ENCODE measurements around the gene GPAT2. TPM values are rescaled to one million over a fixed set of nuclear protein-coding genes. Genes with fewer than 3 reads are reported as not detected.

Gene GPAT2
- total and polyA plus RNA-seq, 2 of the 13 experiments (the other 11 are each of a cell fraction or from before 2014, with no cell fraction given): not detected

DNA sequence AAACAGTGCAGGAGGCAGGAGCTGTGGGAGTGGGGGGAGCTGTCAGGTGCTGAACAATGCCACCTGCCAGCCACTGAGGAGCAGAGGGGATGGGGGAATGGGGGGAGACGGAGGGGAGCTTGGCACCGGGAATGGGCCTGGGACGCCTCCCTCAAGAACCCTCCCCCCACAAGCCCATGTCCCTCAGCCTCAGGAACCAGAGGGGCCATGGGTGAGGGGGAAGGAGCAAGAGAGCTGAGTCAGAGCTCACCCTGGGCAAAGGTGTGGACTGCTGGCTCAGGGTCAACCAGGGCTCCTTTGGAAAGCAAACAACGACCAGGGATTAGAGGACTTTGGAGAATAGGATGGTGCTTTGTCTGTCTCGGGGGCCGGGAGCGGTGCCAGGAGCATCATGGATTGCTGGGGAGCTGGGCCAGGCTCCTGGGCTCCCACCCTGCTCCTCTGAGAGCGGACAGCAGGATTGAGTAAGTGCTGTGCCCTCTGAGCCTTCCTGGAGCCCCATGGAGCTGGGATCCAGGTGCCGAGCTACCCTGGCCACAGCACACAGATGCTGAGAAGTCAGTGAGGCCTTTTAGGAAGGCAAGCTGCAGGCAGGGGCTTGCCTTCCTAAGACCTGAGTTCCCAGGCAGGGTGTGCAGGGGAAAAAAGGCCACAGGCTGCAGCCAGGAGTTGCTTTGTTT, 33.3 kb upstream of the GPAT2 start (continued):
- 0 out of 2 replicates have a peak, but pooled peaks have one; percentile 38 for TF ChIP-seq ZNF296 (CRISPR knock-in tag; conservative IDR thresholded peaks at IDR 0.05)
- TF ChIP-seq ZNF350 (CRISPR knock-in tag; IDR thresholded peaks at IDR 0.05; ENCODE audit: borderline replicate concordance, low read depth): peak; percentile 71; the same call in 1 of the 2 replicates
- TF ChIP-seq FOXP1 (IDR thresholded peaks at IDR 0.05): 0 out of 2 replicates have a peak, but pooled peaks have one; percentile 33
- peak; percentile 64; the same call in 1 of the 2 replicates for TF ChIP-seq FOXP1 (CRISPR knock-in tag; IDR thresholded peaks at IDR 0.05)
- peak; percentile 92 for TF ChIP-seq ARID5B (CRISPR knock-in tag; IDR thresholded peaks at IDR 0.05)
- TF ChIP-seq REPIN1 (CRISPR knock-in tag; IDR thresholded peaks at IDR 0.05; ENCODE audit: borderline replicate concordance, low read depth): peak; percentile 91
- peak; percentile 54; the same call in 1 of the 2 replicates for TF ChIP-seq ZNF749 (CRISPR knock-in tag; IDR thresholded peaks at IDR 0.05; ENCODE audit: borderline replicate concordance)
- peak; percentile 66; the same call in 1 of the 2 replicates for TF ChIP-seq RCOR2 (CRISPR knock-in tag; IDR thresholded peaks at IDR 0.05)
- TF ChIP-seq NCOA1 (CRISPR knock-in tag; IDR thresholded peaks at IDR 0.05): peak; percentile 73; the same call in 1 of the 2 replicates
- 0 out of 2 replicates have a peak, but pooled peaks have one; percentile 58 for TF ChIP-seq ZSCAN29 (CRISPR knock-in tag; conservative IDR thresholded peaks at IDR 0.05)
- TF ChIP-seq ZNF335 (CRISPR knock-in tag; IDR thresholded peaks at IDR 0.05): 0 out of 2 replicates have a peak, but pooled peaks have one; percentile 33
- peak; percentile 62 for TF ChIP-seq MAFF (IDR thresholded peaks at IDR 0.05; ENCODE audit: low read depth, low read length)
- peak; percentile 44 for TF ChIP-seq YY1 (IDR thresholded peaks at IDR 0.05; ENCODE audit: insufficient read depth, insufficient replicate concordance, low read depth, low read length)
- TF ChIP-seq ZNF292 (CRISPR knock-in tag; IDR thresholded peaks at IDR 0.05; ENCODE audit: borderline replicate concordance, low read depth): 0 out of 2 replicates have a peak, but pooled peaks have one; percentile 53
- peak; percentile 38 for TF ChIP-seq TBL1XR1 (IDR thresholded peaks at IDR 0.05; ENCODE audit: borderline replicate concordance, low read length, partially characterized antibody)
- 0 out of 2 replicates have a peak, but pooled peaks have one; percentile 36 for TF ChIP-seq ELF1 (CRISPR knock-in tag; IDR thresholded peaks at IDR 0.05)
- peak; percentile 79 for TF ChIP-seq ZNF644 (CRISPR knock-in tag; IDR thresholded peaks at IDR 0.05; ENCODE audit: low read depth)
- TF ChIP-seq CC2D1A (CRISPR knock-in tag; IDR thresholded peaks at IDR 0.05): 0 out of 2 replicates have a peak, but pooled peaks have one; percentile 55
- peak; percentile 79; the same call in 1 of the 2 replicates for TF ChIP-seq ZSCAN21 (CRISPR knock-in tag; IDR thresholded peaks at IDR 0.05; ENCODE audit: borderline replicate concordance)
- TF ChIP-seq, protein P1, sequence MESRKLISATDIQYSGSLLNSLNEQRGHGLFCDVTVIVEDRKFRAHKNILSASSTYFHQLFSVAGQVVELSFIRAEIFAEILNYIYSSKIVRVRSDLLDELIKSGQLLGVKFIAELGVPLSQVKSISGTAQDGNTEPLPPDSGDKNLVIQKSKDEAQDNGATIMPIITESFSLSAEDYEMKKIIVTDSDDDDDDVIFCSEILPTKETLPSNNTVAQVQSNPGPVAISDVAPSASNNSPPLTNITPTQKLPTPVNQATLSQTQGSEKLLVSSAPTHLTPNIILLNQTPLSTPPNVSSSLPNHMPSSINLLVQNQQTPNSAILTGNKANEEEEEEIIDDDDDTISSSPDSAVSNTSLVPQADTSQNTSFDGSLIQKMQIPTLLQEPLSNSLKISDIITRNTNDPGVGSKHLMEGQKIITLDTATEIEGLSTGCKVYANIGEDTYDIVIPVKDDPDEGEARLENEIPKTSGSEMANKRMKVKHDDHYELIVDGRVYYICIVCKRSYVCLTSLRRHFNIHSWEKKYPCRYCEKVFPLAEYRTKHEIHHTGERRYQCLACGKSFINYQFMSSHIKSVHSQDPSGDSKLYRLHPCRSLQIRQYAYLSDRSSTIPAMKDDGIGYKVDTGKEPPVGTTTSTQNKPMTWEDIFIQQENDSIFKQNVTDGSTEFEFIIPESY (CRISPR knock-in tag; IDR thresholded peaks at IDR 0.05): peak; percentile 37; the same call in 1 of the 2 replicates
- TF ChIP-seq MED1 (CRISPR knock-in tag; IDR thresholded peaks at IDR 0.05): peak; percentile 48
- peak; percentile 53; the same call in 1 of the 2 replicates for TF ChIP-seq ZFX (CRISPR knock-in tag; IDR thresholded peaks at IDR 0.05; ENCODE audit: low read depth)

Data from HepG2 (cell line).